Measurements from ENCODE around the gene CSNK1A1L. TPM values are rescaled to one million over a fixed set of nuclear protein-coding genes. Genes with fewer than 3 reads are reported as not detected.

The CSNK1A1L gene
- polyA plus RNA-seq, 5 donors, result 0.10 to 0.22 (median 0.16) TPM; not detected in 1

DNA sequence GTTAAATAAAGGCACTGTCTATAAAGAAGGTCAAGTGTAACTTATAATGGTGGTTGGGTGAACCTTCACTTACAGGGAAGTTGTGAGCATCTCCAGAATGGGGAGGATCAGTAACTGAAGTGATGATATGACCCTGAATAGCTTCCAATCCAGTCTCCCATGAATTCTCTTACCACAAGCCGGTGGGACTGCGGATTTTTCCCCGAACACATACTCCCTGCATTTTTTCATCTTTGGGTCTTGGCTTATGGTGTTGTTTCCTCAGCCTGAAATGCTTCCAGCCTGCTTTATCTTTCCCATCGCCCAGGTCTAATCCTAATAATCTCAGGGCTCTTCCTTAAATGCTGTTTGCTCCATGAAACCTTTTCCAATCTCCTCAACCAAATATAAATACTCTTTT is 2.0 kb upstream of the CSNK1A1L start:
- no peak for DNase-seq

DNA sequence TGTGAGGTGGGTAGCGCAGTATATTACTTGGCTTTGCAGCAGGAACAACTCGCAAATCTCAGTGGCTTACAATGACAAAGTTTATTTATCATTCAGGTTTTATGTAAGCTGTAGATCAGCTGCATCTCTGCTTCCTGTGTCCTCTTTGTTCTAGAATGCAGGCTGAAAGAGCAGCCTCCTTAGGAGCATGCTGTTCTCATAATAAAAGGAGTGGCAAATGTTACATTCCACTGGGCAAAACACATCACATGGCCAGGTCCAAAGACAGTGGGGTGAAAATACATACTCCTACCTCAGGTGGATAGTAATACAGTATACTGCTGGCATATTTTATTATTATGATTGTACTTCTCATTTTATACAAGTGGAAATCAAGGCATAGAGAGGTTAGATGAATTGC is 1.2 kb upstream of the CSNK1A1L start:
- DNase-seq, result no peak

DNA sequence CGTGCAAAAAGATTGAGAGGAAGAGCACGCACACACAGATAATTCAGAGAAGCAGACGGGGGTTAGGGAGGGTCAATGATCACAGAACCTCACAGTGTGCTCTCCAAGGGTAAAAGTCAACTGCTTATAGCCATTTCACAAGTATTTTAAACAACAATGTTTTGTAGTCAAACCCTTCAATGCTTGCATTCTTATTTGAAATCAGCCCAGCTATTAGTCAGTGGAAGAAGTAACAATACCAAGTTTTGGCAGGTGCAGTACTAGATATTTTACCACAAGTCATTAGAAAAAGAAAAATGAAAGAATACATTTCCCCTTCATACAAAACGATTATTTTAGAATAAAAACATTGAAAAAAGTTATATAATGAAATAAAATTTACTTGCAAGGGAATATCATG is 2.6 kb downstream of the CSNK1A1L start:
- DNase-seq, result no peak

DNA sequence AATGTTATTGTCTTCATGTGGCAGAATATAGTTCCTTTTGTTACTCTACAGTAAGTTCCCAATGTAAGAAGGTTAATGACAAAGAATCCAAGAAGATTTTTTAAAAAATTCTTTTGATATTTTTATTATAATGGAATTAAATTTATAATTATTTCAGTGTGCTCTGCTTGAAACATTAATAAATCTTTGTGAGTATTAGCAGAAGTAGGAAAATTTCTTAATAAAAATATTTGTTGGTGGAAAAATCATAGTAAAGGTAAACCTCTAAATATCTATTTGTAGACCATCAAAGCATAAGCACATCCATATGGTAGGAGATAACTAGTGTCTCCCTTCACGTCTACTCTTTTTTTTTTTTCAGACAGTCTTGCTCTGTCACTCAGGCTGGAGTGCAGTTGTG is 4.3 kb downstream of the CSNK1A1L start:
- no peak for DNase-seq

DNA sequence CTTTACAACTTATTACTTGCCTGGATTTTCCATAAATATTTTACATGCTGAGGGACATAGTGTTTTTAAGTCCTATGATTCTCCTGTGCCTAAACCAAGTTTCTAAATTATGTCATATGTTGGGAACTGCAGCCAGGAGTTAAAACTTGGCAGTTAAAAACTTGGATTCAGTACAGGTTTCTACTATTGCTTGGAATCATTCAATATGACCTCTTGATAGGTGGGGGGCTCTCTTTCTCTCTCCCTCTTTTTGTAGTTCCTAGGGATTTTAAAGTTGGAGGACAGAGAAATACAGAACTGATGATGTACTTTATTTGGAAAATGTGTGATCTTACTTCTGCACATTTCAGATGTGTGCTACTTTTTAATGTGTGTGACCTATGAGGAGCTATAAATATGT is 4.7 kb downstream of the CSNK1A1L start:
- peak in 1 of 2 donors; percentile 13 for DNase-seq

DNA sequence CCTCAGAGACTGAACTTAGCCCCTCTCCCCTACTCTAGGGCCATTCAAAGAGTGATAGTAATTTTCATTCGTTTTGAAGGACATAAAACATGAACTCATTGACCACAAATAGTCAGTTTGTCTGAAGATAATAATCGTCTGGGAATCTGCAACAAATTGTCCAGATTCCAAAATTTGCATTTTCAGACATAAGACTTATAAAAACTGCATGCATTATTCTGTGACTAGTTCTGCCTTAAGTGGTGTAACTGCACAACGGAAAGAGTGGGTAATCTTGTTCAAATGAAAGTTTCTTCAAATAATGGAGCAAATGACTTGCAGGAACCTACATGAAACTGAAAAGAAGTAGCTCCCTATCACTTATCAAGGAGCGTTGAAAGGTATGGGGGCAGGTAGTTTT is 8.4 kb downstream of the CSNK1A1L start:
- no peak for DNase-seq

DNA sequence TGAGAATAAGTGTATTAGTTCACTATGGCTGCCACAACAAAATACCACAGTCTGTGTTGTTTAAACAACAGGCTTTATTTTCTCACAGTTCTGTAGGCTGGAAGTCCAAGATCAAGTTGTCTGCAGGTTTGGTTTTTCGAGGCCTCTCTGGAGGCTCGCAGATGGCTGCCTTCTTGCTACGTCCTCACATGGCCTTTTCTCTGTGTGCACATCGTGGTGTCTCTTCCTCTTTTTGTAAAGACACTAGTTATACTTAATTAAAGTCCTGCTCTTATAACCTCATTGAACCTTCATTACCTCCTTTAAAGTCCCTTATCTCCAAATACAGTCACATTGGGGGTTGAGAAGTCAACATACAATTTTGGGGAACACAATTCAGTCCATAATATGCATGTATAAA is 10.6 kb downstream of the CSNK1A1L start:
- no peak for DNase-seq

DNA sequence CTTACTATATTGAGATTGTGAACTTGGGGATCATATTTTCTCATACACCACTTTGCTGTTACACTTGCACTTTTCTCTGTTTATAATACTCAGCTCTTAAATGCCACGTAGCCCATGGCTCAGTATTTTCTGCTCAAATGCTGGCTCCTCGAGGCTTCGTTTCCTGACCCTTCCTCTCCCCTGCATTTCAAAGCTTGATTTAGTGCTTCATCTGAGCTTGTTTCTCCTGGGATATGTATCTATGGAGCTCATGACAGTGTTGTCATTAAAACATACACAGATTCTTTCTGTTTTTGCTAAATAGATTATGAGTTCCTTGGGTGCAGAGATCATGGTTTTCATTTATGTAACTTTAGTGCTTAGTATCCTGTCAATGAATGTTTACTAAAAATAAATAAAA is 11.4 kb downstream of the CSNK1A1L start:
- DNase-seq, result no peak

DNA sequence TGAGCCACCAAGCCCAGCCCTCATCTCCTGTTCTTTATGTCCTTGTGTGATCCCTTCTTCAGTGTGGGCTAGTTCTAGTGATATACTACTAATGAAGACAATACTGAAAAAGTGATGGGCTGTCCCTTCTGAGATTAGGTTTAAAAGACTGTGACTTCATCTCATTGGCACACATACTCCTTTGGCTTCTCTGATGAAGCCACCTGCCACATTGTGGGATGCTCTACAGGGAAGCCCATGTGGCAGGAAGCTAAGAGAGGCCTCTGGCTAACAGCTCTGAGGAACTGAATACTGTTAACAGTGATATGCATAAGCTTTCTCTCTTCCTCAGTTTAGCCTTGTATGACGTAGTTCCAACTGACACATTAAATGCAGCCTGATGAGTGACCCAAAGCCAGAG is 13.6 kb downstream of the CSNK1A1L start:
- no peak for DNase-seq

DNA sequence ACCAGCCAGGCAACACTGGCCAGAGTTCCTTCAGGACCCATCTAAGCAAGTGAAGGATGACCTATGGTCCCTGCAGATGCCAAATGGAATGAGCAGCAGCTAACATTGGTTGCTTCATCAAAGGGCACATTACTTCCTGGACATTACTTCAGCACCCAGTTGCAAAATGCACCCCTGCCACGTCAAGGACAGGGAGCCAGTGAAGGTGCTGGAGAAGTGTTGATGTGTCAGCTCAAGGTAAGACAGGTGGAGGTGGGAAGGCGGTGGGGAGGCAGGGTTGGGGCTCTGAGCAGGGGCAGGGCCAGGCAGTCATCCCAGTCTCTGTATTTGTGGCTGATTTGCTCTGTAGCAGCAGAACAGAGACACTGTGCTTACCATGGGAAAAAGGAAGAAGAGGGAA is 14.6 kb downstream of the CSNK1A1L start:
- DNase-seq, result no peak

DNA sequence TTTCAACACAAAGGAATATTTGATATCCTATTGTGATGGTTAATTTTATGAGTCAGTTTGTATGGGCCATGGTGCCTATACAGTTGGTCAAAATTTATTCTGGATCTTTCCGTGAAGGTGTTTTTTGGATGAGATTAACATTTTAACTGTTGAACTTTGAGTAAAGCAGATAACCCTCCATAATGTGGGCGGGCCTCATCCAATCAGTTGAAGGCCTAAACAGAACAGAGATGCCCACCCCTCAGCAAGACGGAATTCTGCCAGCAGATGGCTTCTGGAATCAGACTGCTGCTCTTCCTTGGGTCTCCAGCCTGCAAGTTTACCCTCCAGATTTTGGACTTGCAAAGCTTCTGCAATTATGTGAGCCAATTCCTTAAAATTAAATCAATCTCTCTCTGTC is 16.0 kb downstream of the CSNK1A1L start:
- DNase-seq, result no peak

DNA sequence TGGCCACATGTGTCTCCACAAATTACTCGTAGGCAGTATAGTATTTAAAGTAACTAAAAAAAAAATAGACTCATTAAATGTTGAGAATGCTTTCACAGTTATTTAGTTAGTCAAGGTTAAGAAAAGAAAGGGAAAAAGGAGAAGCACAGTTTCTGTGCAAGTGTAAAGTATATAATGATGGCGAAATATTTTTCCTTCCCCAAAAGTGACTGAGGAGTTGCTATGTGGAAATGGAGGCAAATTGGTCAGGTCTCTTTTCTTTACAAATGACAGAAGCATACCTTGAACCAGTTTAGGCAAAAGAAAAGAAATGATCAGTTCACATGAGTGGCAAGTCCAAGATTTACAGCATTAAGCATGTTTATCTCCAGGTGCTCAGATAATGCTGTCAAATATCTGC is 18.0 kb downstream of the CSNK1A1L start:
- DNase-seq, result no peak

DNA sequence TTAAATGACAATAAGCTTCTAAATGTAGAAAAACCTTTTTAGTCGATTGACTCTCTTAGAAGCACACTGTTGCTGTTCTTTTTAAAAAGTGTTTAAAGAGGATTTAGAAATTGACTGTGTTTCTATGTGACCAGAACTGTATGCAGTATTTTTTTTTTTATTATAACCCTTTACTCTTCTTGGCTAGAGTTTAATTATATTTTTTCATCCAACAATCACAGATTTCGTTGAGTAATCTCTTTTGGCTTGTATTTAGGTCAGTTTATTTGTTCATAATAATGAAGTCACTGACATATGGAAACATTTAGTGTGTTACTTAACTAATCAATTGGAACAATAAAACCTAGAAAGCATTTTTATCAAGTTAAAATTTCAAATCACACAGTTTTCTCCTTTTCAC is 19.9 kb downstream of the CSNK1A1L start:
- peak; percentile 12 to 18 for DNase-seq

DNA sequence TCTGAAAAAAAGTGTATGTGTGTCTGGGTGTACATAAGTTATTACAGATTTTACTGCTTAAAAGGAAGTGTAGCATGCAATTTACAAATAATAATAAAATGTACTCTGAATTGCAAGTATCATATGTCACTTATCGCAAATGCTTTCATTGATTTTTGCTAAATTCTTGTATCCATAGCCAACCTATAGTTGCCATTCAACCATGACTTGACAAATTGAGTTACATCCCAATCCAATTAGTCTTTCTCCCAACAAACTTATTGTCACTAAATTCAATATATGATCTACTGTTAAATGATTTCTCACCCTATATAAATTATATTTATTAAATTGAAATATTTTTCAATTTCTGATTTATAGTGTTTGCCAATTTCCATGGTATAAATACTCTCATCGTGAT is 28.6 kb downstream of the CSNK1A1L start:
- DNase-seq, result no peak

DNA sequence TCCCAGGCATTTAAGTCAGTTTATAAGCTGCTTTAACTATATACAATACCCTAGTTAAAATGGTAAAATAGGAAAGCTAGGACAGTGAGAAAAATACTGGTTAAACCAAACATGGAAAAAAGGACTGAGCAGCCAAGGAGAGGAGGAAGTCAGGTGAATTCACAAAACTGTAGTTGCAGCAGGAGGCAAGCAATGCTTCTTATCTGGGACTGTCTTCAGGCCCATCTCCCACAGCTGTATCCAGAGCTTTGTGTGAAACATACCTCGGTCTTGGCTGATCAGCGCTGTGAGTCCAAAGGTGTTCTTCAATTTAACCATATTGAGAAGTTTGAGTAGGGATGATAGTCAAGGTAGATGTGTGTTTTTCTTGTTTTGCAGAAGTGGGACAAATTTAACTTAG is 30.3 kb downstream of the CSNK1A1L start:
- DNase-seq, result no peak

DNA sequence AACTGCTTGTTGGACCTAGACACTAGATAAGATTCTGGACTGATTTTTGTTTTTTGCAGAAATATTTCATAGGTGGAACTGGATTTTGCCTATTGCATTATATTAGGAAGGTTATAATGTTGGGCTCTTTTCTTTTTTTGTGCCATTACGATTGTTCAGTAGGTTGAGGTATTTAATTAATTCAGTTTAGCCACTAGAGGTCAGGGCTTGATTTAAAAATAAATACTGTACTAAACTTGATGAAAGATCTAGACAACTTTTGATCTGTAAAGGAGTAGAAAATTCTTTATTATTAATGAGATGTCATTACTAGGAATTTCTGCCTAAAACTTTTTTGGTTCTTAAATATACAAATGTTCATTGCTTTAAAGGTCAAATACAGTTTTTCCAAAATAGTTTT is 30.8 kb downstream of the CSNK1A1L start:
- DNase-seq, result peak in 1 of 2 donors; percentile 19

DNA sequence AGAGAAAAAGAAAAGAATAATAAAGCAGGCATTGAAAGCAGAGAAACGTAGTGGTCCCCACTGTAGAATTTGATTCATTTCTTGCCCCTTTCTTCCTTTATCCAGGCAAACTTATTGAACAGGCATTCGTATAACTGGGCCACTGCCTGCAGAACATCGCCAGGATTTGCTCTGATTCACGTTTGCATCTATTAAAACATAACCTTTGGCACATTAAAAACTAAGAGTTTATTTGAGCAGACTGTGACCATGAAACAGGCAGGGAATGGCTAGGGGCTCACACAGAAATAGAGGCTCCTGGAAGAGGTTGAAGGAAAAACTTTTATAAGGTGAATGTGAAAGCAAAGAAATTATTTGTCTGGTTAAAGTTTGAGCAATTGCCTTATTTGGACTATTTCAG is 33.4 kb downstream of the CSNK1A1L start:
- DNase-seq, result no peak

DNA sequence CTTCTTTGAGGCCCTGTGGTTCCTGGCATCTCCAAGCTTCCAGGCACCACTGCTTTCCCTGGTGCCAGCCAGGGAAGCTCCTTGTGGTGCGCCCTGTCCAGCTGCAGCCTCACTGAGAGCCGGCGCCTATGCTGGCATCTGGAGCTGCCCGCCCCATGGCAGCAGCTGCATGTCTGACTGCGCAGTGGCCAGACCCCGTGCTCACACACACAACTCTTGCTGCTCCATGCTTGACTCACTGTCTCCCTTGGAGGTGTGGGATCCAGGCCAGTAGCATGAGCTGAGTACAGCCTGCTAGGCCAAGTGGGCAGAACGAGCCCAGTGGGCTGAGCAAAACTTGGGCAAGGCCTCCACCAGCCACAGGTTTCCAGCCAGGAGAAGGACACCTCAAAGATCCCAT is 34.5 kb downstream of the CSNK1A1L start:
- DNase-seq, result no peak

DNA sequence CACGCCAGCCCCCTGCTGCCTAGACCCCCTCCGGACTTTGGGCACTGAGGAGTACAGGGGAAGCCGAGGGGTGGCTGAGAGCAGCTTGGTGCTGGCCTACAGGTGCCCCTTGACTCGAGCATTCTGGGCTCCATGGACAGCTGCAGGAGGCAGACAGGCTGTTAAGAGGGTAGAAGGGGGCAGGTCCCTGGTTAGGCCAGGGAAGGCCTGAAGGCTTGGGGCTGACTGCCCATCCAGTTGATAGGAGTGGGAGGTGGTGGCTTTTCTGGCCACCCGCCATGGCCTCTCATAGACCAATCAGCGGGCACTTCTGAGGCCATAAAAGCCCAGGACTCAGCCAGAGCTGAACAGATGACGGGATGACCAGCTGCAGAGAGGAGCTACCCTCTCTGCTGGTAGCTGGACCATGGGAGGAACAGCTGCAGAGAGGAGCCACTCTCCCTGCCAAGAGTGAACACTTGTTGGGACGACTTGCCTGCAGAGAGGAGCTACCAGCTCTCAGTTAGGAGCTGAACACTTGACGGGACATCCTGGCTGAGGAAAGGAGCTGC is 35.2 kb downstream of the CSNK1A1L start:
- DNase-seq, result no peak

DNA sequence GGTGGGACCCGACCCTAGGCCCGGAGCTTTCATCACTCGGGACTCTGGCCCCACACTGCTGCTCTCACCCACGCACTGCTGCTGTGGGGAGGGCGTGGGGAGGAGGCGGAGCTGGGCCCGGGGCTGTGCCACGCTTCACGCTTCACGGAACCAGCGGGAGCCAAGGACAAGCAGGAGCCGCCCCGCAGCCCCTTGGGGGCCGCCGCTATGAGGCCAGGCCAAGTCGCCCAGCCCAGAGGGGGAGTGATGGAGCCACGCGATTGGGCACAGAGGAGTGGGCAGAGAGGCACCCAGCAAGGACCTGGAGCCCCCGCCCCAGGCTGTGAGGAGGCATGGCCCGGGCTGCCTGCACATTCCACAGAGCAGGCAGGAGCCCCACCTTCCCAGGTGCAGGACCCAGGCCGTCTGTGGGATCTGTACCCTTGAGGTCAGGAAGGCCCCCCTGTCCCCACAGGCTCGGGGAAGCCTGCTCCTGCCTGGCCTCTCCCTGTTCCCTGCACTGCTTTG is 35.8 kb downstream of the CSNK1A1L start:
- DNase-seq, result no peak

DNA sequence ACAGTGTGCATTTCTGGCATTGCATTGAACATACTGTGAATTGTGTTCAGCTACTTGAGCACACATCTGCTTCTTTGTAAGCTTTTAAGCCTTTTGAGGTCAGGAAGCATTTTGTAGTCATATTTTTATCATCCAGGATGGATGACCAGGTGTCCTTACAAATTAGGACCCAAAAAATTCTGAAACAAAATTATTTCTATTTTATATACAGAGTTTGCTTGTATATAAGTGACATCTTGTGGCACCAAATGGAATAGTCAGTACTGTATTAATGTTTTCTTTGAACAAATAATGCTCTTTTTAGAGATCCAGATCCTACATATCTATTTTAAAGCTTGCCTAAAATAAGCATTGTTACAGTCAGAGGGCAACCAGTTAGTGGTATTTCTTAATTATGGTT is 36.5 kb downstream of the CSNK1A1L start:
- DNase-seq, result no peak

DNA sequence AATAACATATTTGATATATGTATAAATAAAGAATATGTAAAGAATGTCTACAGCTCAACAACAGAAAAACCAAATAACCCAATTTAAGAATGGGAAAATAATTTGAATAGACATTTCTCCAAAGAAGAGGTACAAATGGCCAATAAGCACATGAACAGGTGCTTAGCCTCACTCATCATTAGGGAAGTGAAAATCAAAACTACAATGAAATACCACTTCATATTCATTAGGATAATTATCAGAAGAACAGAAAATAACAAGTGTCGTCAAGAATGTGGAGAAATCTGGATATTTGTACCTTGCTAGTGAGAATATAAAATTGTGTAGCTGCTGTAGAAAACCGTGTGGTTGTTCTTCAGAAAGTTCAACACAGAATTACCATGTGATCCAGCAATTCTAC is 37.6 kb downstream of the CSNK1A1L start:
- no peak for DNase-seq

DNA sequence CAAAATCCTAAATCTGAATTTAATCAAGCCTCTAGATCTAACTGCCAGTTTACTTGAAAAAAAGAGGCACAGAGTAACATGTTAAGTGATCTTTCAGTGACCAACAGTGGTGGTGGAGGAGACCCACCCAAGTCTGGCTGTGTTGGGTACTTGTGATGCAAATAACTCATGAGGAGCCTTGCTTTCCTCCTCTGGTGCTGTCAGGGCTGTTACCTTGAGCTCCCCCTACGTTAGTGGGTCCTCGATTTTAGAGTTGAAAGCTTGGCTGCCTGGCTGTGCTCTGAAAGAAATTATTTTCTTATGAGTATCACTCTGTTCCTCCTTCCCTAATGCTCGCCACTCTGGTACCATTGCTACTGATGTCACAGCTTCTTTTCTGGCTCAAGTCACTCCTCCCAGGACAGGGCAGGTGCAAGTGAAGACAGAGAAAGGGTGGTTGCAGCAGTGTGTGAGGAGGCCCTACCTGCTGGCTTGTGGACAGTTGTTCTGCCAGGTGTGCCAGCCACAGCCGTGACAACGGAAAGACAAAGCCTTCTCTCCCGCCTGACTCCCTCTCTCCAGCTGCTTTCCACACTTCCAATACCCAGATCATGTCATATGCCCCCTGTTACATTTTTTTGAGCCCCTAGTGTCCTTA is 39.5 kb downstream of the CSNK1A1L start:
- DNase-seq, result no peak

DNA sequence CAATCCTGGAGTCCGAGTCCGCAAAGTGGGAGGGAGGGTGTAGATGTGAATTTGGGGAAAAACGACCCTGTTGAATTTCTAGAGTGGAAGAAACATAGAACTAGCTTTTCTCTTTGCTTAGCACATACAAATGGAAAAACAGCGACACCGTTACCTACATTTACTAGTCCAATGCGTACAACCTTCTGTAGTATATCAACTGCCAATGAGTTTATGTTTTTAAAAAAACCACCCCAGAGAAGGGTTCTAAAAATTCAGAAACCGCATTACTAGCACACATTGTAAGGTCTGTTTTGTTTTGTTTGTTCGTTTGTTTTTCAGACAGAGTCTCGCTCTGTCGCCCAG is 45.6 kb downstream of the CSNK1A1L start:
- DNase-seq, result no peak

All from right lung (tissue), 5 donors.